Progenitor cell of endocrine pancreas (in vitro differentiated cells): ENCODE results near the gene TMEM45B. TPM values are rescaled to one million over a fixed set of nuclear protein-coding genes. Genes with fewer than 3 reads are reported as not detected.

Source experiments
- DNase-seq: peaks from one replicate; pipeline ENCODE4 v3.0.0; 2021; ENCODE audit warnings: low spot score; ENCODE audit not compliant: unreplicated experiment
- H3K27ac Mint-ChIP-seq: 2 replicates; pipeline ENCODE4 v1.8.0; 2021; ENCODE audit warnings: mild to moderate bottlenecking, moderate library complexity, mixed read lengths
- H3K27me3 Mint-ChIP-seq: 2 replicates; pipeline ENCODE4 v1.8.0; 2021; ENCODE audit warnings: mixed read lengths
- H3K36me3 Mint-ChIP-seq: 2 replicates; pipeline ENCODE4 v1.8.0; 2022; ENCODE audit warnings: mixed read lengths; ENCODE audit not compliant: insufficient read depth
- H3K4me1 Mint-ChIP-seq: 2 replicates; pipeline ENCODE4 v1.8.0; 2021; ENCODE audit warnings: low read depth, mixed read lengths
- H3K4me3 Mint-ChIP-seq: 2 replicates; pipeline ENCODE4 v1.8.0; 2021; ENCODE audit warnings: low read depth, mild to moderate bottlenecking, moderate library complexity, mixed read lengths
- H3K9me3 Mint-ChIP-seq: 2 replicates; pipeline ENCODE4 v1.8.0; 2021; ENCODE audit warnings: low read depth, mixed read lengths
- total RNA-seq: library from RNA; stranded (reverse); gene quantifications from 2 replicates; pipeline ENCODE4 v1.2.1, GENCODE V29; 2021
- TF ChIP-seq, protein P1 (sequence below): fragments of 200-600 bp; sonication (generic); IDR thresholded peaks from one replicate; pipeline ENCODE4 v1.5.0; 2021; ENCODE audit warnings: antibody characterized with exemption, mild to moderate bottlenecking; ENCODE audit not compliant: unreplicated experiment

Gene TMEM45B
- total RNA-seq, 1 donor from 2014 or later: 1.4 TPM

DNA sequence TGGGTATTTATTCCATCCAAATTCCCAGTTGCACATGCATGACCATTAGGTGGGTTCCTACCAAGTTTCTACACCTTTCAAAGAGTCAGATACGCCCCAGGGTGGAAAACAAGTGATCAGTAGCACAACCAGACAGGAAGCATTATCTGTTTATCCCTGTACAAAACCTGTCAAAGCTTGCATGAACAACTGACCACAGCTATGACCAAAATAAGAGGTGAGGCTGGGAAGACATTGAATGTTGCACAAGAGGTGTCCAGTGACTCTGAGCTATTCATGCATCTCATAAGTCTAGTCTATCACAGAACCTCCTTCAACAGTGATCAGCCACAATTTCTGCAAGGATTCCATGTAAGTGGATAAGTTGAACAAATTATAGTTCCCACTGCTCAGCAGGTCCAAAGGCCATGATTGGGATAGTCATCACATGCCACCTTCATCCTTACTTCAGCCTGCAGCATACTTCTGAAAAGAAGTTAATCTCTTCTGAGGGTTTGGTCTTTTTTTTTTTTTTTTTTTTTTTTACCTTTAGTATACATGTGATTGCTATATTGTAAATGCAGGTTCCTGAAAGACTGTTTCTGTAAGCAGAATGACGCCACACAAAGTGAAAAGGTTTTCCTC, 28.0 kb upstream of the TMEM45B start:
- H3K4me3 Mint-ChIP-seq: no peak overlapping the region
- H3K36me3 Mint-ChIP-seq: no peaks in the 10 kb centered on the region
- TF ChIP-seq, protein P1, sequence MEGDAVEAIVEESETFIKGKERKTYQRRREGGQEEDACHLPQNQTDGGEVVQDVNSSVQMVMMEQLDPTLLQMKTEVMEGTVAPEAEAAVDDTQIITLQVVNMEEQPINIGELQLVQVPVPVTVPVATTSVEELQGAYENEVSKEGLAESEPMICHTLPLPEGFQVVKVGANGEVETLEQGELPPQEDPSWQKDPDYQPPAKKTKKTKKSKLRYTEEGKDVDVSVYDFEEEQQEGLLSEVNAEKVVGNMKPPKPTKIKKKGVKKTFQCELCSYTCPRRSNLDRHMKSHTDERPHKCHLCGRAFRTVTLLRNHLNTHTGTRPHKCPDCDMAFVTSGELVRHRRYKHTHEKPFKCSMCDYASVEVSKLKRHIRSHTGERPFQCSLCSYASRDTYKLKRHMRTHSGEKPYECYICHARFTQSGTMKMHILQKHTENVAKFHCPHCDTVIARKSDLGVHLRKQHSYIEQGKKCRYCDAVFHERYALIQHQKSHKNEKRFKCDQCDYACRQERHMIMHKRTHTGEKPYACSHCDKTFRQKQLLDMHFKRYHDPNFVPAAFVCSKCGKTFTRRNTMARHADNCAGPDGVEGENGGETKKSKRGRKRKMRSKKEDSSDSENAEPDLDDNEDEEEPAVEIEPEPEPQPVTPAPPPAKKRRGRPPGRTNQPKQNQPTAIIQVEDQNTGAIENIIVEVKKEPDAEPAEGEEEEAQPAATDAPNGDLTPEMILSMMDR: no peak
- H3K4me1 Mint-ChIP-seq: peaks cover 2% of the 10 kb centered on the region
- peaks cover 1% of the 10 kb centered on the region for H3K27me3 Mint-ChIP-seq
- H3K9me3 Mint-ChIP-seq: no peaks in the 10 kb centered on the region
- H3K27ac Mint-ChIP-seq: no peak overlapping the region
- no peak for DNase-seq

DNA sequence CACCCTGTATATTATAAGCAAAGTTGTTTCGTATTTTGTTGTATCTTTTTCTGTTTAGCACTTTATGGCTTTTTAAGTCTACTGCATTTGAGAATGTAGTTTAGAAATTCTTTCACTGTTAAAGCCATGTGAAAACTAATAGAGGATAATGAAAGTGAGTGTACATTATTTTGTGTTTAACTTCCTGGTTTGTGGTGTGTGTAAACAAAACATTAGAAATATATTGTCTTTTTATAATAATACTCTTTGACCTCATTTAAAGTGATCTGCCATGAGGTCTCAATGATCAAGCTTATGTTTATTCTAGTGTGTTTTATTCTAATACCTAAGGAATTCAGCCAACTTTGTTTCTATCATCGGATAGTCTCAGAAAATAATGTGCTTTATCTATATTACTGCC, 27.4 kb upstream of the TMEM45B start:
- TF ChIP-seq, protein P1: no peak
- no peak for DNase-seq
- Mint-ChIP-seq H3K36me3 (no peaks in the 10 kb centered on the region), H3K27me3 (peaks cover 4% of the 10 kb centered on the region), H3K4me3 (no peak overlapping the region), H3K4me1 (peaks cover 2% of the 10 kb centered on the region), H3K27ac (no peak overlapping the region), H3K9me3 (no peaks in the 10 kb centered on the region)

DNA sequence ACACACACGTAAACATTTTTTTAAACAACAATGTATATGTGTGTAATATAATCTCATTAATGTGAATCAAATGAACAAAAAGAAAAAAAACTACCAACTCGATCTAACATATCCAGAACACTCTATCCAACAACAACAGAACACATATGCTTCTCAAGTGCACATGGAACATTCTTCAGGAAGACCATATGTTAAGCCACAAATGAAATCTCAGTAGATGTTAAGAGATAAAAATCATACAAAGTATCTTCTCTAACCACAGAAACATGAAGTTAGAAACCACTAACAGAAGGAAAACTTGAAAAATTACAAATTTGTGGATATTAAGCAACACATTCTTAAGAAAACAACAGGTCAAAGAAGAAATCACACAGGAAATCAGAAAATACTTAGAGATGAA, 25.5 kb upstream of the TMEM45B start:
- H3K27ac Mint-ChIP-seq: no peak overlapping the region
- DNase-seq: no peak
- TF ChIP-seq, protein P1: no peak
- H3K36me3 Mint-ChIP-seq: no peaks in the 10 kb centered on the region
- H3K4me1 Mint-ChIP-seq: peaks cover 2% of the 10 kb centered on the region
- H3K9me3 Mint-ChIP-seq: no peaks in the 10 kb centered on the region
- peaks cover 4% of the 10 kb centered on the region for H3K27me3 Mint-ChIP-seq
- no peak overlapping the region for H3K4me3 Mint-ChIP-seq

DNA sequence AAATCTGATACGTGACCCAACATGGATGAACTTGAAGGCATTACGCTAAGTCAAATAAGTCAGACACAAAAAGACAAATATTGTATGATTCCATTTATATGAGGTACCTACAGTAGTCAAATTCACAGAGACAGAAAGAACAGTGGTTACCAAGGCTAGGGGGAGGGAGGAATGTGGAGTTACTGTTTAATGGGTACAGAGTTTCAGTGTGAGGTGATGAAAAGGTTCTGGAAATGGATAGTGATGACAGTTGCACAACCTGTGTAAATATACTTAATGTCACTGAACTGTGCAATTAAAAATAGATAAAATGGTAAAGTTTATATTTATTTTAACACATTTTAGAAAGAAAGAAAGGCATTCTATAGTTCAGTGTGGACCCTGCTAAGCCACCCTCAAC, 24.1 kb upstream of the TMEM45B start:
- Mint-ChIP-seq H3K4me1 (no peaks in the 10 kb centered on the region), H3K9me3 (peaks cover 9% of the 10 kb centered on the region), H3K27ac (no peak overlapping the region), H3K36me3 (peaks cover 4% of the 10 kb centered on the region), H3K4me3 (no peak overlapping the region), H3K27me3 (peaks cover 4% of the 10 kb centered on the region)
- no peak for DNase-seq
- TF ChIP-seq, protein P1: no peak

DNA sequence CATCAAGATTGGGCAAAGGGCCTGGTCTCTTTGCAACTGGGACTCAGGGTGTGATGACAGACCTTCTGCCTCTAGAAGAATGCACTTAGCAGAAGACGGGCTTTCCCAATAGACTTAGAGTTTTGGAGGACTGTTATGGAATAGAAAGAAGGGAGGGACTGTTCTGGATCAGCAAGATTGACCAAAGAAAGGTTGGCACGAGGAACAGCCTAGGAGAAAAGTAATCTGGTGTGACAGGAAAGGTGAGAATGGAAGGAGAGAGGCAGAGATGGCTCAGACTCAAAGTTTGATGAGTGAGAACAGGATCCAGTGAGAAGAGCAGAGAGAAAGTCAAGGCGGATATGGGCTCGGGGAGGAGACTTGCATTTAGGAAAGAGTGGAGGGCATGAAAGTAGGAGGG, 23.0 kb upstream of the TMEM45B start:
- no peak overlapping the region for H3K27ac Mint-ChIP-seq
- TF ChIP-seq, protein P1: no peak
- peaks cover 4% of the 10 kb centered on the region for H3K27me3 Mint-ChIP-seq

More for the DNA sequence above, 23.0 kb upstream of the TMEM45B start:
- Mint-ChIP-seq H3K4me3 (no peak overlapping the region), H3K36me3 (peaks cover 4% of the 10 kb centered on the region), H3K9me3 (peaks cover 9% of the 10 kb centered on the region), H3K4me1 (no peaks in the 10 kb centered on the region)
- DNase-seq: no peak
